ENCODE data around the gene VSIG2. TPM values are rescaled to one million over a fixed set of nuclear protein-coding genes. Genes with fewer than 3 reads are reported as not detected.

VSIG2 gene
- total and polyA plus RNA-seq, 10 of the 15 experiments (the other 5 are each of a cell fraction or from before 2014, with no cell fraction given), result 0.13 to 0.31 (median 0.15) TPM; not detected in 5

GRCh38 chr11:124745270-124745834 lies 6.7 kb downstream of the VSIG2 start:
- no peaks in the 10 kb centered on the region for H4K20me1 ChIP-seq (ENCODE audit: control insufficient read depth, insufficient read depth)
- ATAC-seq (no peak), FAIRE-seq (no peak), DNase-seq (ENCODE audit: low read depth, low spot score) (no peak)
- no peaks in the 10 kb centered on the region; a peak in 1 of 4 replicates for H3K27me3 ChIP-seq (replicated peaks in 1 of 2; ENCODE audit: control insufficient read depth in 2 of 2, insufficient read depth in 2 of 2, low read length in 1 of 2)
- H3K36me3 ChIP-seq (ENCODE audit: control insufficient read depth in 2 of 2, insufficient read depth in 2 of 2, low read length in 1 of 2), result no peaks in the 10 kb centered on the region
- in situ Hi-C loops (cut with MboI) (no loop called here), intact Hi-C loops (cut with micrococcal nuclease; ENCODE audit: unreplicated experiment) (no loop called here)
- BruUV-seq (replicated peaks), result no TSS peak
- H3K4me2 ChIP-seq (ENCODE audit: control insufficient read depth, insufficient read depth), result peak overlapping the region; percentile 99
- H3K4me1 ChIP-seq (ENCODE audit: control insufficient read depth, insufficient read depth, low read length), result peaks cover 10% of the 10 kb centered on the region
- no peak overlapping the region for H3K4me3 ChIP-seq
- no peak overlapping the region for H3K27ac ChIP-seq (ENCODE audit: control insufficient read depth, insufficient read depth)
- RAD21 ChIA-PET (ENCODE audit: unreplicated experiment), result interaction anchor here (0.6 to 1.7 kb wide), 3 partner anchors 19 to 75 kb away, joined by 3 to 18 read pairs (median 11); partner anchors contain the start of genes SIAE and SPA17
- SMC1A ChIA-PET (ENCODE audit: uncharacterized antibody, unreplicated experiment), result interaction anchor here (1.5 to 7.0 kb wide), 6 partner anchors 16 to 91 kb away, joined by 4 to 91 read pairs (median 6); partner anchors contain the start of genes ESAM, SIAE and SPA17
- POLR2A ChIA-PET, result interaction anchor here (1.9 kb wide), 1 partner anchor 18 kb away, joined by 7 read pairs; no protein-coding TSS in a partner anchor
- no peaks in the 10 kb centered on the region for H3K79me2 ChIP-seq (ENCODE audit: control insufficient read depth, insufficient read depth, low read length)
- 79% methylated on average over 42 of the region's 44 CpGs for WGBS (ENCODE audit: insufficient coverage, insufficient replicate concordance, low lambda C conversion rate, missing lambda C conversion rate)
- CTCF ChIA-PET, result interaction anchor here (0.9 to 12.2 kb wide), 12 partner anchors 8 to 91 kb away, joined by 3 to 202 read pairs (median 13); partner anchors contain the start of genes ESAM, MSANTD2, SIAE and SPA17
- no peaks in the 10 kb centered on the region for H3K9me3 ChIP-seq (replicated peaks; ENCODE audit: control insufficient read depth, insufficient read depth, low read length)
- no peak overlapping the region for H2AFZ ChIP-seq (ENCODE audit: control insufficient read depth, low read depth, low read length)
- no peak overlapping the region for H3K9ac ChIP-seq (ENCODE audit: control insufficient read depth, insufficient read depth, low read length)
- TF ChIP-seq FOXM1 (IDR thresholded peaks at IDR 0.05; ENCODE audit: low read depth, low read length) (no peak), RAD21 (IDR thresholded peaks at IDR 0.05; ENCODE audit: insufficient read depth, low read depth, low read length) (no peak), TAF1 (IDR thresholded peaks at IDR 0.05; ENCODE audit: borderline replicate concordance, low read depth, low read length) (no peak), ATF3 (IDR thresholded peaks at IDR 0.05; ENCODE audit: borderline replicate concordance, extremely low read depth, low read depth, low read length) (no peak), ZZZ3 (IDR thresholded peaks at IDR 0.05; ENCODE audit: control insufficient read depth, insufficient read length, low read depth) (no peak), MYB (IDR thresholded peaks at IDR 0.05; ENCODE audit: borderline replicate concordance, low read depth, low read length) (no peak), NFYB (IDR thresholded peaks at IDR 0.05; ENCODE audit: insufficient read depth, low read depth, low read length) (no peak), NFXL1 (IDR thresholded peaks at IDR 0.05; ENCODE audit: borderline replicate concordance) (no peak), ZBTB11 (CRISPR knock-in tag; IDR thresholded peaks at IDR 0.05) (no peak), SREBF1 (IDR thresholded peaks at IDR 0.05; ENCODE audit: low read length) (no peak), NBN (IDR thresholded peaks at IDR 0.05) (no peak), E2F4 (IDR thresholded peaks at IDR 0.05; ENCODE audit: low read depth, low read length) (no peak), ZNF217 (IDR thresholded peaks at IDR 0.05) (no peak)
